ENCODE results near the gene SERPINA5.

The SERPINA5 gene

GRCh38 chr14:94581127-94581999, at the start of gene SERPINA5:
Gene SERPINA5, plus strand, starts transcription at chr14:94581426. Its CDS starts 5,937 bp downstream, at chr14:94587363.
- no peaks in the 10 kb centered on the region for H3K4me1 Mint-ChIP-seq
- no peak within 1 kb of the TSS for H3K4me3 Mint-ChIP-seq
- DNase-seq (ENCODE audit: low spot score in 2 of 2) (no peak), ATAC-seq (replicated peaks; ENCODE audit: extremely low read depth, poor library complexity, severe bottlenecking) (no peak)
- H3K9me3 Mint-ChIP-seq: no peaks in the 10 kb centered on the region
- no peak within 1 kb of the TSS for H3K27ac Mint-ChIP-seq (ENCODE audit: low read depth)
- peaks cover 20% of the 10 kb centered on the region for H3K27me3 Mint-ChIP-seq
- H3K36me3 Mint-ChIP-seq (ENCODE audit: insufficient read depth): no peaks in the 10 kb centered on the region

GRCh38 chr14:94532447-94532846, 48.8 kb upstream of the SERPINA5 start:
- H3K4me1 Mint-ChIP-seq: no peaks in the 10 kb centered on the region
- H3K27me3 Mint-ChIP-seq: peaks cover 31% of the 10 kb centered on the region
- no peaks in the 10 kb centered on the region for H3K9me3 Mint-ChIP-seq

GRCh38 chr14:94535506-94535905, 45.7 kb upstream of the SERPINA5 start:
- Mint-ChIP-seq H3K36me3 (ENCODE audit: insufficient read depth) (no peaks in the 10 kb centered on the region), H3K27me3 (peaks cover 45% of the 10 kb centered on the region), H3K4me3 (no peak overlapping the region), H3K27ac (ENCODE audit: low read depth) (no peak overlapping the region), H3K4me1 (no peaks in the 10 kb centered on the region), H3K9me3 (no peaks in the 10 kb centered on the region)
- DNase-seq (ENCODE audit: low spot score in 2 of 2): no peak
- no peak for ATAC-seq (replicated peaks; ENCODE audit: extremely low read depth, poor library complexity, severe bottlenecking)

More at GRCh38 chr14:94532447-94532846, 48.8 kb upstream of the SERPINA5 start:
- peaks cover 1% of the 10 kb centered on the region for H3K36me3 Mint-ChIP-seq (ENCODE audit: insufficient read depth)
- ATAC-seq (replicated peaks; ENCODE audit: extremely low read depth, poor library complexity, severe bottlenecking) (no peak), DNase-seq (ENCODE audit: low spot score in 2 of 2) (no peak)
- H3K4me3 Mint-ChIP-seq: no peak overlapping the region
- H3K27ac Mint-ChIP-seq (ENCODE audit: low read depth): no peak overlapping the region

GRCh38 chr14:94536836-94537235, 44.4 kb upstream of the SERPINA5 start:
- no peak overlapping the region for H3K4me3 Mint-ChIP-seq
- no peak overlapping the region for H3K27ac Mint-ChIP-seq (ENCODE audit: low read depth)
- no peaks in the 10 kb centered on the region for H3K9me3 Mint-ChIP-seq
- ATAC-seq (replicated peaks; ENCODE audit: extremely low read depth, poor library complexity, severe bottlenecking) (no peak), DNase-seq (ENCODE audit: low spot score in 2 of 2) (no peak)
- no peaks in the 10 kb centered on the region for H3K4me1 Mint-ChIP-seq
- H3K36me3 Mint-ChIP-seq (ENCODE audit: insufficient read depth): no peaks in the 10 kb centered on the region
- peaks cover 54% of the 10 kb centered on the region for H3K27me3 Mint-ChIP-seq

- no peak for ATAC-seq (replicated peaks; ENCODE audit: extremely low read depth, poor library complexity, severe bottlenecking)
- Mint-ChIP-seq H3K9me3 (no peaks in the 10 kb centered on the region), H3K4me3 (no peak overlapping the region)
Measured at GRCh38 chr14:94538070-94538740, 43.0 kb upstream of the SERPINA5 start.

GRCh38 chr14:94539181-94539580, 42.0 kb upstream of the SERPINA5 start:
- no peaks in the 10 kb centered on the region for H3K4me1 Mint-ChIP-seq
- no peak for ATAC-seq (replicated peaks; ENCODE audit: extremely low read depth, poor library complexity, severe bottlenecking)
- H3K27ac Mint-ChIP-seq (ENCODE audit: low read depth): no peak overlapping the region
- peaks cover 51% of the 10 kb centered on the region for H3K27me3 Mint-ChIP-seq
- no peaks in the 10 kb centered on the region for H3K9me3 Mint-ChIP-seq
- DNase-seq (ENCODE audit: low spot score in 2 of 2): no peak
- no peaks in the 10 kb centered on the region for H3K36me3 Mint-ChIP-seq (ENCODE audit: insufficient read depth)
- H3K4me3 Mint-ChIP-seq: no peak overlapping the region

More at GRCh38 chr14:94538070-94538740, 43.0 kb upstream of the SERPINA5 start:
- Mint-ChIP-seq H3K27ac (ENCODE audit: low read depth) (no peak overlapping the region), H3K4me1 (no peaks in the 10 kb centered on the region), H3K36me3 (ENCODE audit: insufficient read depth) (no peaks in the 10 kb centered on the region), H3K27me3 (peaks cover 50% of the 10 kb centered on the region)
- no peak for DNase-seq (ENCODE audit: low spot score in 2 of 2)

GRCh38 chr14:94540031-94540794, 41.0 kb upstream of the SERPINA5 start:
- Mint-ChIP-seq H3K36me3 (ENCODE audit: insufficient read depth) (no peaks in the 10 kb centered on the region), H3K9me3 (no peaks in the 10 kb centered on the region), H3K27me3 (peaks cover 54% of the 10 kb centered on the region), H3K4me1 (no peaks in the 10 kb centered on the region), H3K4me3 (no peak overlapping the region), H3K27ac (ENCODE audit: low read depth) (no peak overlapping the region)
- DNase-seq (ENCODE audit: low spot score in 2 of 2): no peak
- no peak for ATAC-seq (replicated peaks; ENCODE audit: extremely low read depth, poor library complexity, severe bottlenecking)

GRCh38 chr14:94541234-94541975, 39.8 kb upstream of the SERPINA5 start:
- Mint-ChIP-seq H3K9me3 (peaks cover under 1% of the 10 kb centered on the region), H3K27me3 (peaks cover 66% of the 10 kb centered on the region), H3K4me1 (no peaks in the 10 kb centered on the region), H3K4me3 (no peak overlapping the region), H3K27ac (ENCODE audit: low read depth) (no peak overlapping the region), H3K36me3 (ENCODE audit: insufficient read depth) (no peaks in the 10 kb centered on the region)
- DNase-seq (ENCODE audit: low spot score in 2 of 2): no peak
- no peak for ATAC-seq (replicated peaks; ENCODE audit: extremely low read depth, poor library complexity, severe bottlenecking)

- Mint-ChIP-seq H3K9me3 (peaks cover 5% of the 10 kb centered on the region), H3K27me3 (peaks cover 69% of the 10 kb centered on the region), H3K4me1 (no peaks in the 10 kb centered on the region), H3K36me3 (ENCODE audit: insufficient read depth) (no peaks in the 10 kb centered on the region), H3K27ac (ENCODE audit: low read depth) (no peak overlapping the region), H3K4me3 (no peak overlapping the region)
- DNase-seq (ENCODE audit: low spot score in 2 of 2): no peak
- no peak for ATAC-seq (replicated peaks; ENCODE audit: extremely low read depth, poor library complexity, severe bottlenecking)
Measured at GRCh38 chr14:94542111-94542810, 39.0 kb upstream of the SERPINA5 start.

GRCh38 chr14:94542811-94543440, 38.3 kb upstream of the SERPINA5 start:
- H3K4me3 Mint-ChIP-seq: no peak overlapping the region
- peaks cover 62% of the 10 kb centered on the region for H3K27me3 Mint-ChIP-seq
- H3K36me3 Mint-ChIP-seq (ENCODE audit: insufficient read depth): peaks cover under 1% of the 10 kb centered on the region
- peaks cover 5% of the 10 kb centered on the region for H3K9me3 Mint-ChIP-seq
- no peak overlapping the region for H3K27ac Mint-ChIP-seq (ENCODE audit: low read depth)
- no peaks in the 10 kb centered on the region for H3K4me1 Mint-ChIP-seq
- no peak for ATAC-seq (replicated peaks; ENCODE audit: extremely low read depth, poor library complexity, severe bottlenecking)
- no peak for DNase-seq (ENCODE audit: low spot score in 2 of 2)

- peaks cover 59% of the 10 kb centered on the region for H3K27me3 Mint-ChIP-seq
- DNase-seq (ENCODE audit: low spot score in 2 of 2): no peak
- H3K27ac Mint-ChIP-seq (ENCODE audit: low read depth): no peak overlapping the region
Measured at GRCh38 chr14:94543449-94544124, 37.6 kb upstream of the SERPINA5 start.

More at GRCh38 chr14:94543449-94544124, 37.6 kb upstream of the SERPINA5 start:
- H3K4me3 Mint-ChIP-seq: no peak overlapping the region
- no peak for ATAC-seq (replicated peaks; ENCODE audit: extremely low read depth, poor library complexity, severe bottlenecking)
- peaks cover 5% of the 10 kb centered on the region for H3K9me3 Mint-ChIP-seq
- no peaks in the 10 kb centered on the region for H3K4me1 Mint-ChIP-seq
- H3K36me3 Mint-ChIP-seq (ENCODE audit: insufficient read depth): peaks cover 1% of the 10 kb centered on the region

Data from central memory CD8-positive, alpha-beta T cell (primary cell).